ENCODE measurements around the gene IDH3B.

- TF ChIP-seq EZH2 (IDR thresholded peaks at IDR 0.05; ENCODE audit: low read depth, low read length, severe bottlenecking) (no peak), CTCF (IDR thresholded peaks at IDR 0.05; ENCODE audit: control extremely low read depth in 1 of 3, insufficient read depth in 1 of 3, low read depth in 1 of 3, low read length in 3 of 3) (no peak), EP300 (IDR thresholded peaks at IDR 0.05; ENCODE audit: borderline replicate concordance in 1 of 2, low read depth in 2 of 2, low read length in 2 of 2) (no peak), POLR2AphosphoS5 (IDR thresholded peaks at IDR 0.05; ENCODE audit: low read depth, low read length) (no peak), POLR2A (IDR thresholded peaks at IDR 0.05; ENCODE audit: control extremely low read depth in 1 of 2, low read depth in 2 of 2, low read length in 2 of 2) (no peak), TBP (IDR thresholded peaks at IDR 0.05; ENCODE audit: low read depth, low read length) (no peak), MAX (IDR thresholded peaks at IDR 0.05) (no peak)
Measured at GRCh38 chr20:2619337-2619736, 44.7 kb downstream of the IDH3B start.

Measured in H1 (cell line).